ENCODE measurements around the gene CD47. TPM values are rescaled to one million over a fixed set of nuclear protein-coding genes. Genes with fewer than 3 reads are reported as not detected.

Gene CD47
- total RNA-seq, 1 donor from 2014 or later, result 44.8 TPM

DNA sequence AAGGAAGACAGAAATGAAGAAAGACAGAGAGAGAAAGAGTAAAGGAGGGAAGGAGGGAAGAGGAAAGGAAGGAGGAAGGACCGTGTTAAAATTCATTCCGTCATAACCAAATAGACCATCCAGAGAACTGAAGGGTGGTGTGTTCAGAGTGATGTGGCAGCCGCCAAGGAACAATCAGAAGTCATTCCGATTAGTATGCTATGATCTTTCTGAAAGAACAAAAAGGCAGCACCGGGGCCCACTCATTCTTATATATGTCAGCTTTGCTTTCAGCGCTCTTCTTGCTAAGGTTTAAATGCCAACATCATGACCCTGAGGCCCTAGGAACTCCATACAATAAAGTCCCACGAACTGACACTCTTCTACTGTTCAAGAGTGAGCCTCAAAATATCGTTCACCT is 78.5 kb downstream of the CD47 start:
- Mint-ChIP-seq H3K4me3 (ENCODE audit: unreplicated experiment) (no peak overlapping the region), H3K4me1 (ENCODE audit: unreplicated experiment) (no peaks in the 10 kb centered on the region), H3K9me3 (ENCODE audit: unreplicated experiment) (peaks cover 5% of the 10 kb centered on the region), H3K36me3 (ENCODE audit: unreplicated experiment) (no peaks in the 10 kb centered on the region), H3K27ac (ENCODE audit: unreplicated experiment) (no peak overlapping the region), H3K27me3 (ENCODE audit: unreplicated experiment) (peaks cover 15% of the 10 kb centered on the region)
- TF ChIP-seq, protein P1, sequence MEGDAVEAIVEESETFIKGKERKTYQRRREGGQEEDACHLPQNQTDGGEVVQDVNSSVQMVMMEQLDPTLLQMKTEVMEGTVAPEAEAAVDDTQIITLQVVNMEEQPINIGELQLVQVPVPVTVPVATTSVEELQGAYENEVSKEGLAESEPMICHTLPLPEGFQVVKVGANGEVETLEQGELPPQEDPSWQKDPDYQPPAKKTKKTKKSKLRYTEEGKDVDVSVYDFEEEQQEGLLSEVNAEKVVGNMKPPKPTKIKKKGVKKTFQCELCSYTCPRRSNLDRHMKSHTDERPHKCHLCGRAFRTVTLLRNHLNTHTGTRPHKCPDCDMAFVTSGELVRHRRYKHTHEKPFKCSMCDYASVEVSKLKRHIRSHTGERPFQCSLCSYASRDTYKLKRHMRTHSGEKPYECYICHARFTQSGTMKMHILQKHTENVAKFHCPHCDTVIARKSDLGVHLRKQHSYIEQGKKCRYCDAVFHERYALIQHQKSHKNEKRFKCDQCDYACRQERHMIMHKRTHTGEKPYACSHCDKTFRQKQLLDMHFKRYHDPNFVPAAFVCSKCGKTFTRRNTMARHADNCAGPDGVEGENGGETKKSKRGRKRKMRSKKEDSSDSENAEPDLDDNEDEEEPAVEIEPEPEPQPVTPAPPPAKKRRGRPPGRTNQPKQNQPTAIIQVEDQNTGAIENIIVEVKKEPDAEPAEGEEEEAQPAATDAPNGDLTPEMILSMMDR (IDR thresholded peaks at IDR 0.05), result no peak
- no peak for DNase-seq (ENCODE audit: extremely low spot score, unreplicated experiment)

DNA sequence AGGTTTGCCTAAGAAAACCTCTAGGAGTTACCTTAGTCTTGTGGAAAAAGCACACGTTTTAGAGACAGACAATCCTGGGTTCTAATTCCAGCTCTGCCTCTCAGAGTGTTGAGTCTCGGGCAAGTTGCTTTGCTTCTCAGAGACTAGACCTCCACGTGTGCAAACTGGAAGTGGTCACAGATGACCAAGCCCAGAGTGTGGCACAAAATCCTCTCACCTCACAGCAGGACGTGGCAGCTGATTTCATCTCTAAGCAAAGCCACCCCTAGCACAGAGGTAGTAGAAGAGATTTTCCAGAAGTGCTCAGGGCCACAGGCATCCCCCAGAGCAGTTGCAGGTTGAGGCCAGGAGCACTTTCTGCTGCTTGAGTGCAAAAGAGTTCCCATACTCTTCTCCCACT is 79.2 kb downstream of the CD47 start:
- Mint-ChIP-seq H3K4me3 (ENCODE audit: unreplicated experiment) (no peak overlapping the region), H3K9me3 (ENCODE audit: unreplicated experiment) (peaks cover 3% of the 10 kb centered on the region), H3K36me3 (ENCODE audit: unreplicated experiment) (no peaks in the 10 kb centered on the region), H3K27ac (ENCODE audit: unreplicated experiment) (no peak overlapping the region), H3K4me1 (ENCODE audit: unreplicated experiment) (no peaks in the 10 kb centered on the region), H3K27me3 (ENCODE audit: unreplicated experiment) (peaks cover 15% of the 10 kb centered on the region)
- DNase-seq (ENCODE audit: extremely low spot score, unreplicated experiment), result no peak
- TF ChIP-seq, protein P1 (IDR thresholded peaks at IDR 0.05), result no peak

DNA sequence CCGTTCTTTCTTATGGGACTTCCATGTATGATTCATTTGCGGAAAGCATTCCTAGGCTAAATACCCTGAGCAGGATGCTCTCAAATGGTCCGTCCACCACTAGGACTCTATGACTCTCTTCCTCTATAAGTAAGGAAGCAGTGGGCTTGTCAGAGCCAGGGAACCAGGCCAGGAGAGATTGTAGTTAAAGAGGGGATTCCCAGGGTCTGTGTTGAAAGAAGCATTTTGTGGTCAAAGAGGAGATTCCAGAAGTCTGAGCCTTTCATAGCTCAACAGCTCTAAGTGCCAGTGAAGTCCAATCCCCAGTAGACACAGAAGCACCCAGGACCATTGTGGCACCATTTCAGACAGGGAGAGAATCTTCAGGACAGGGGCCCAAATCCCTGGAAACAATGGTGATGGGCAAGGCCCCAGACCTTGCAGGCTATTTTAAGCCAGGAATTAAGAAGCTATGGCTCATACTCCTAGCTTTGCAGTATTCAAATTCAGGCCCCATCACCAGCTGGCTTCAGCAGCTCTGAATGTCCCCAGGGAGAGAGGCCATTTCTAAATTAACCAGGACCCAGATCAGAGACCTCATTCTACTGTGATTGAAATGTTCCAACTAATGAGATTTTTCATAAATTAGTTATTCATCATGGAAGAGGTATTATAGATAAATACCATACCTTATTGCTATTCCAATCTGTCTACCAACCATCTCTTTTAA is 81.7 kb downstream of the CD47 start:
- TF ChIP-seq, protein P1 (IDR thresholded peaks at IDR 0.05), result no peak
- H3K36me3 Mint-ChIP-seq (ENCODE audit: unreplicated experiment), result no peaks in the 10 kb centered on the region
- H3K4me3 Mint-ChIP-seq (ENCODE audit: unreplicated experiment), result no peak overlapping the region
- no peaks in the 10 kb centered on the region for H3K9me3 Mint-ChIP-seq (ENCODE audit: unreplicated experiment)
- peaks cover 15% of the 10 kb centered on the region for H3K27me3 Mint-ChIP-seq (ENCODE audit: unreplicated experiment)
- DNase-seq (ENCODE audit: extremely low spot score, unreplicated experiment), result no peak
- no peak overlapping the region for H3K27ac Mint-ChIP-seq (ENCODE audit: unreplicated experiment)
- H3K4me1 Mint-ChIP-seq (ENCODE audit: unreplicated experiment), result no peaks in the 10 kb centered on the region

DNA sequence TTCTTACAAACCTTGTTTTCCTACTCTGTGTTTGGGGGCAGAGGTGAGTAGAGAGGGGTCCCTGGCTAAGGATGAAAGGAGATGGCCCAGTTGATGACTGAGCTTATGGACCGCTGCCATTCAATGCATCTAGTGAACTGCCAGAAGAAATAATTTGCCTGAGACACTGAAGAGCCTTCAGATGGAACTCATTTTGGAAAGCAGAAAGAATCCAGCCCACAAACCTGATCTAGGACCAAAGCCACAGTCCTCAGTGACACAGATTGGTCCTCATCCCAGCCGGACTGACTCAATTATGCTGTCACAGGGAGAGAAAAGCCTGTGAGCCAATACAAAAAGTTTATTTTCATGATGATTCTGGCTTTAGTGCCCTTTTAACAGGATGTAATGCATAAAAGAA is 82.7 kb downstream of the CD47 start:
- DNase-seq (ENCODE audit: extremely low spot score, unreplicated experiment), result no peak
- H3K4me3 Mint-ChIP-seq (ENCODE audit: unreplicated experiment), result no peak overlapping the region
- H3K27me3 Mint-ChIP-seq (ENCODE audit: unreplicated experiment), result peaks cover 11% of the 10 kb centered on the region
- no peaks in the 10 kb centered on the region for H3K9me3 Mint-ChIP-seq (ENCODE audit: unreplicated experiment)
- H3K36me3 Mint-ChIP-seq (ENCODE audit: unreplicated experiment), result no peaks in the 10 kb centered on the region
- TF ChIP-seq, protein P1 (IDR thresholded peaks at IDR 0.05), result no peak
- H3K27ac Mint-ChIP-seq (ENCODE audit: unreplicated experiment), result no peak overlapping the region
- H3K4me1 Mint-ChIP-seq (ENCODE audit: unreplicated experiment), result no peaks in the 10 kb centered on the region

DNA sequence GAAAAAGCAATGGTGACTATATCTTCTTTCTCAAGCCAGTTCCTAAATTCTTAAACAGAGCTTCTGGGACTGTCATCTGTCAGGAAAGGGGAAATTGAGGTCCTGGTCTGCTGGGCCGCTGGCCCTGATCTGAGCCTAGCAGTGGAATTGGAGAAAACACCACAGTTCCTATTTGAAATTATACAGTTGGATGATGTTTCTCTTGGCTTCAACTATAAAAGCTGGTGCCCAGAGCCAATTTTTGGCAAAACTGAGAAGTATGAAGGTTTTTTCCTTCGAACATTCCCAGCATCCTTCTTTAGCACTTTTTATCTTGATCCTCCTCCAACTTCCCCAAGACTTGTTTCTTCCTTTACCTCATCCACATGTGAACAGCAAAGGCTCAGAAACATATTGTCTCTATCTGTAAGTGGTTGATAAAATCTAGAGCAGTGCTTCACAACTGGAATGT is 83.9 kb downstream of the CD47 start:
- DNase-seq (ENCODE audit: extremely low spot score, unreplicated experiment), result no peak
- no peaks in the 10 kb centered on the region for H3K36me3 Mint-ChIP-seq (ENCODE audit: unreplicated experiment)
- no peak overlapping the region for H3K4me3 Mint-ChIP-seq (ENCODE audit: unreplicated experiment)
- H3K27me3 Mint-ChIP-seq (ENCODE audit: unreplicated experiment), result peaks cover 8% of the 10 kb centered on the region
- H3K4me1 Mint-ChIP-seq (ENCODE audit: unreplicated experiment), result no peaks in the 10 kb centered on the region
- H3K9me3 Mint-ChIP-seq (ENCODE audit: unreplicated experiment), result no peaks in the 10 kb centered on the region
- H3K27ac Mint-ChIP-seq (ENCODE audit: unreplicated experiment), result no peak overlapping the region
- TF ChIP-seq, protein P1 (IDR thresholded peaks at IDR 0.05), result no peak

Measured in osteocyte (in vitro differentiated cells).